DOHH2 (cell line): ENCODE results near the gene NIT1.

Experiments
- H3F3A ChIP-seq: fragments of 200-600 bp; sonication (generic), shearing (Covaris generic); 2 replicates; pipeline ENCODE4 v1.6.0; 2016; ENCODE audit warnings: antibody characterized with exemption, mild to moderate bottlenecking; ENCODE audit not compliant: control insufficient read depth, insufficient read depth
- H3K27ac ChIP-seq: fragments of 200-600 bp; sonication (generic); 2 replicates; pipeline ENCODE4 v1.5.1; 2014; ENCODE audit warnings: low read depth, mild to moderate bottlenecking, low read length, moderate library complexity
- H3K27me3 ChIP-seq: fragments of 200-600 bp; sonication (generic); 2 replicates; pipeline ENCODE4 v1.6.1; 2014; ENCODE audit warnings: mild to moderate bottlenecking, low read length, mixed read lengths; ENCODE audit not compliant: control insufficient read depth
- H3K36me3 ChIP-seq: fragments of 200-600 bp; sonication (generic); 2 replicates; pipeline ENCODE4 v1.6.1; 2014; ENCODE audit warnings: mild to moderate bottlenecking, low read length, moderate library complexity, mixed read lengths; ENCODE audit not compliant: control insufficient read depth
- H3K4me1 ChIP-seq: fragments of 200-600 bp; sonication (generic); 2 replicates; pipeline ENCODE4 v1.6.1; 2014; ENCODE audit warnings: mild to moderate bottlenecking, low read length, mixed read lengths; ENCODE audit not compliant: control insufficient read depth
- H3K4me2 ChIP-seq: fragments of 200-600 bp; sonication (generic); 2 replicates; pipeline ENCODE4 v1.6.0; 2014; ENCODE audit warnings: mild to moderate bottlenecking, low read length, moderate library complexity
- H3K4me3 ChIP-seq: fragments of 200-600 bp; sonication (generic); 2 replicates; pipeline ENCODE4 v1.5.1; 2014; ENCODE audit warnings: mild to moderate bottlenecking, low read length, mixed read lengths
- H3K79me2 ChIP-seq: fragments of 200-600 bp; sonication (generic); 2 replicates; pipeline ENCODE4 v1.6.1; 2014; ENCODE audit warnings: mild to moderate bottlenecking, low read length, mixed read lengths; ENCODE audit not compliant: control insufficient read depth
- H3K9me2 ChIP-seq: fragments of 200-600 bp; sonication (generic); replicated peaks from 2 replicates; pipeline ENCODE4 v1.6.1; 2014; ENCODE audit warnings: mild to moderate bottlenecking, low read length, mixed read lengths; ENCODE audit not compliant: control insufficient read depth
- H3K9me3 ChIP-seq: fragments of 200-600 bp; sonication (generic); 2 replicates; pipeline ENCODE4 v1.6.1; 2014; ENCODE audit warnings: antibody characterized with exemption, low read length, mixed read lengths; ENCODE audit not compliant: control insufficient read depth, insufficient read depth
- H4K20me1 ChIP-seq: fragments of 200-600 bp; sonication (generic); 2 replicates; pipeline ENCODE4 v1.6.0; 2014; ENCODE audit warnings: low read depth, mild to moderate bottlenecking, antibody characterized with exemption, low read length, moderate library complexity; ENCODE audit not compliant: control insufficient read depth, insufficient read depth
- EZH2phosphoT487 ChIP-seq: fragments of 200-600 bp; sonication (generic); IDR thresholded peaks from 2 replicates; pipeline ENCODE4 v1.6.1; 2017; ENCODE audit warnings: borderline replicate concordance, mild to moderate bottlenecking, antibody characterized with exemption, low read length, moderate library complexity, mixed read lengths
- TF ChIP-seq, protein P1 (sequence below): fragments of 200-600 bp; sonication (generic); IDR thresholded peaks from one replicate; pipeline ENCODE4 v1.5.1; 2014; ENCODE audit warnings: antibody characterized with exemption, mild to moderate bottlenecking, low read depth, low read length; ENCODE audit not compliant: poor library complexity, severe bottlenecking

The NIT1 gene

DNA sequence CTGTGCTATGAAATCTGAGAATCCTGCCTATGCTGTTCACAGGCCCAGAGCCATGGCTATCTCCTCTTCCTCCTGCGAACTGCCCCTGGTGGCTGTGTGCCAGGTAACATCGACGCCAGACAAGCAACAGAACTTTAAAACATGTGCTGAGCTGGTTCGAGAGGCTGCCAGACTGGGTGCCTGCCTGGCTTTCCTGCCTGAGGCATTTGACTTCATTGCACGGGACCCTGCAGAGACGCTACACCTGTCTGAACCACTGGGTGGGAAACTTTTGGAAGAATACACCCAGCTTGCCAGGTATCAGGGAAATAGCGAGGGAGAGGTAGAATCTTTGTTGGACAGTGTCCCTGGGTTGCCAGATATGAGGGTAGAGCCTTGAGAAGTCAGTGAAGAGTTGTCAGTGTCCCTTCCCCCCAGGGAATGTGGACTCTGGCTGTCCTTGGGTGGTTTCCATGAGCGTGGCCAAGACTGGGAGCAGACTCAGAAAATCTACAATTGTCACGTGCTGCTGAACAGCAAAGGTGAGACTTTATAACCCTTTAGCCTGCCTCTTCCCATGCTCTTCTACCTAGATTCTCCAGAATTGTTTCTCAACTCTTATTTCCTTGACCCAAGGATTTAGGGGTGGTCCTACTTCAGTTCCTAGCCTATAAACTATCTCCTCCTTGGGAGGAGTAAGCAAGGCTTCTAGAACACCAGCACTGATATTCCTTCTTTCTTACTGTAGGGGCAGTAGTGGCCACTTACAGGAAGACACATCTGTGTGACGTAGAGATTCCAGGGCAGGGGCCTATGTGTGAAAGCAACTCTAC lies 1.4 kb downstream of the NIT1 start:
- peak overlapping the region; percentile 97 for H3K4me3 ChIP-seq
- H3K4me1 ChIP-seq, result peaks cover 49% of the 10 kb centered on the region
- peaks cover 73% of the 10 kb centered on the region for H3K36me3 ChIP-seq
- no peaks in the 10 kb centered on the region for H3K27me3 ChIP-seq
- H3K9me3 ChIP-seq, result no peaks in the 10 kb centered on the region
- TF ChIP-seq, protein P1, sequence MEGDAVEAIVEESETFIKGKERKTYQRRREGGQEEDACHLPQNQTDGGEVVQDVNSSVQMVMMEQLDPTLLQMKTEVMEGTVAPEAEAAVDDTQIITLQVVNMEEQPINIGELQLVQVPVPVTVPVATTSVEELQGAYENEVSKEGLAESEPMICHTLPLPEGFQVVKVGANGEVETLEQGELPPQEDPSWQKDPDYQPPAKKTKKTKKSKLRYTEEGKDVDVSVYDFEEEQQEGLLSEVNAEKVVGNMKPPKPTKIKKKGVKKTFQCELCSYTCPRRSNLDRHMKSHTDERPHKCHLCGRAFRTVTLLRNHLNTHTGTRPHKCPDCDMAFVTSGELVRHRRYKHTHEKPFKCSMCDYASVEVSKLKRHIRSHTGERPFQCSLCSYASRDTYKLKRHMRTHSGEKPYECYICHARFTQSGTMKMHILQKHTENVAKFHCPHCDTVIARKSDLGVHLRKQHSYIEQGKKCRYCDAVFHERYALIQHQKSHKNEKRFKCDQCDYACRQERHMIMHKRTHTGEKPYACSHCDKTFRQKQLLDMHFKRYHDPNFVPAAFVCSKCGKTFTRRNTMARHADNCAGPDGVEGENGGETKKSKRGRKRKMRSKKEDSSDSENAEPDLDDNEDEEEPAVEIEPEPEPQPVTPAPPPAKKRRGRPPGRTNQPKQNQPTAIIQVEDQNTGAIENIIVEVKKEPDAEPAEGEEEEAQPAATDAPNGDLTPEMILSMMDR, result peak; percentile 54
- TF ChIP-seq EZH2phosphoT487, result no peak
- peak overlapping the region; percentile 95 for H3K4me2 ChIP-seq
- H3F3A ChIP-seq, result 0 out of 2 replicates have a peak, but pooled peaks cover 2% of the 10 kb centered on the region
- no peaks in the 10 kb centered on the region for H3K9me2 ChIP-seq
- H3K79me2 ChIP-seq, result peaks cover 52% of the 10 kb centered on the region
- H4K20me1 ChIP-seq, result peaks cover 10% of the 10 kb centered on the region; the same call in 1 of the 2 replicates
- peak overlapping the region; percentile 45 for H3K27ac ChIP-seq

DNA sequence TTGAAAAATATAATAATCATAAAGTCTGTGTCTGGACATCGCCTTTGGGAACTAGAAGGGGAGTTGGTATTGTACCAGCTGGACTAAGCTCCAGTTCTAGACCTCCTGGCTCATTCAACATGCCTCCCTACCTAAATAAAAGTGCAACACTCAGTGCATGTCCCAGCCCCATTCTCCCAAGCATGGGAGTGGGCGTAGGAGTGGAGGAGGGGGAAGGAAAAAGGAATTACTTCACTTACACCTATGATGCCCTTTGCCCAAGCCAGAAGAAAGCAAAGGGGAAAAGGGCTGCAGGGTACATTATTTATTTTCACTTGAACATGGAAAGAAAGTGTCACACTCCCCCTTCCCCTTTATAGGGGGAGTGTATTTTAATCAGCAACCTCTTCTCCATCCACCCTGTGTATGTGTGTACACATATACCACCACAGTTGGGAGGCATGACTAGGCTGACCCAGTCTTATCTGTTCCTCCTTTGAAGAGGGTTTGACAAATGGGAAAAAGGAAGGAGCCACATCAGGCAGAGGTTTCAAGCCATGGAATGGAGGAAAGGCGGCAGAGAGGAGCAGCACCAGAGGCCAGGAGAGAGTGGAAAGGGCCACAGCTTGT lies 3.2 kb downstream of the NIT1 start:
- no peak overlapping the region for H3K4me3 ChIP-seq
- H3K9me3 ChIP-seq, result no peaks in the 10 kb centered on the region
- H3F3A ChIP-seq, result 0 out of 2 replicates have a peak, but pooled peaks cover 2% of the 10 kb centered on the region
- TF ChIP-seq EZH2phosphoT487, result no peak
- TF ChIP-seq, protein P1, result no peak
- H3K4me2 ChIP-seq, result no peak overlapping the region
- no peak overlapping the region for H3K27ac ChIP-seq
- peaks cover 39% of the 10 kb centered on the region for H3K79me2 ChIP-seq
- H3K9me2 ChIP-seq, result no peaks in the 10 kb centered on the region
- peaks cover 34% of the 10 kb centered on the region for H3K4me1 ChIP-seq
- H4K20me1 ChIP-seq, result peaks cover 3% of the 10 kb centered on the region; the same call in 1 of the 2 replicates
- H3K36me3 ChIP-seq, result peaks cover 75% of the 10 kb centered on the region
- H3K27me3 ChIP-seq, result no peaks in the 10 kb centered on the region

DNA sequence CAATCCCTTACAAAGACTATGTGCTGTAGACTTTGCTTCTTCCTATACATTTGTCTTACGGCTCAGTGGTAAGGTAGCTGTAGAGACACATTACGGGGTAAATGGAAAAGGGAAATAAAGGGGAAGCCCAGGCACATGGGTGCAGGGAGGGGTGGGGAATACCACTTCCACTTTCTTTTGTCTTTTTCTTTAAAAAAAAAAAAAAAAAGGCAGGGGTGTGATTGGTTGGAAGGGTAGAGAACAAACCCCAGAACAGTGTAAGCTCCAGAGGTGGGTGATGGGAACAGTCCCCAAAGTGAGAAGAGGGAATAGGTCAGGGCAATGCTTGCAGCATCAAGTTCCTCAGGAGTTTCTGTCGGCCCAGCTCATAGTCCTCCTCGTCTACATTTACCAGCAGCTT lies 3.9 kb downstream of the NIT1 start:
- no peaks in the 10 kb centered on the region for H3K9me2 ChIP-seq
- H3K4me3 ChIP-seq, result no peak overlapping the region
- H3K9me3 ChIP-seq, result no peaks in the 10 kb centered on the region
- TF ChIP-seq, protein P1, result no peak
- no peak for TF ChIP-seq EZH2phosphoT487
- no peak overlapping the region for H3K4me2 ChIP-seq
- no peaks in the 10 kb centered on the region for H4K20me1 ChIP-seq
- peaks cover 27% of the 10 kb centered on the region for H3K4me1 ChIP-seq
- H3K79me2 ChIP-seq, result peaks cover 35% of the 10 kb centered on the region
- no peak overlapping the region for H3K27ac ChIP-seq
- 0 out of 2 replicates have a peak, but pooled peaks cover 2% of the 10 kb centered on the region for H3F3A ChIP-seq
- no peaks in the 10 kb centered on the region for H3K27me3 ChIP-seq
- H3K36me3 ChIP-seq, result peaks cover 74% of the 10 kb centered on the region
